ENCODE results near the gene TSHZ1. TPM values are rescaled to one million over a fixed set of nuclear protein-coding genes. Genes with fewer than 3 reads are reported as not detected.

The TSHZ1 gene
- total and polyA plus RNA-seq, 2 experiments from 2014 or later, result 0.23 to 0.38 TPM

DNA sequence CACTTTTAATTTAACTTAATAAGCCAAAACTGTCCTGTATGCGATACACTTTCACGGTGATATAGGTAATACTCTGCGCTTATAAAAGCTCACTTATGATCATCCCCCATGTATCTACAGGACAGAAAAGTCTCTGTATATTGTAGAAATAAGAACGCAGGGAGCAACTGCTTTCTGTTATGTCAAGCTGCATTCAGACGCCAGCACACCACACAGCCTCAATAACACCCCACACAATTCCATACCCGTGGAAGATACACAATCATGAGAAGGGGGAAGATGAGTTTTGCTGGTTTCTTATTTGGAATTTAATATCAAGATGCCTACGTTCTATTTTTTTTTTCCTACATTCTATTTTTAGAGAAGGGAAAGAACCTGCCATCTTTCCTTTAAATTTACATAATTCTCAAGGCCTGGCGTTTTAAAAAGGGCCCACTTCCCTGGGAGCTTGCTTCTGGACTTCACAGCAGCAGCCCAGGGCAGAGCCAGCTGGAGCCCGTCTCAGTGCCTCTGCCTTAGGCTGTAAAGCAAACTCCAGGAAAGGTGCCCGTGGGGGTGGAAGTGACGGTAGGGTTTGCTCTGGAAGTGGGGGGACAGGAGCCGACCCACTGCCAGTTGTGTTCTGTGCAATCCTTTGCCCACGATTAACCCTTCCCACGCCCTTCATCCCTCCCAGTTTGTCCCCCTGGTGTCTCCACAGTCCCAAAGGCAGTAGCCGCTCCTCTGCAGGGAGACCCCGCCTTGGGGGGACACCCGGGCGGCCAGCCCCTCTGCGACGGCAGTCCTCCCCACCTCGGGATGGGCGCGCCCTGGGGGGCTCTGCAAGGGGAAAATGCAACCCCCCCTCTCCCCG lies 7.0 kb upstream of the TSHZ1 start:
- no peaks in the 10 kb centered on the region for H3K9me3 Mint-ChIP-seq
- Histone ChIP-seq H3K4me1 (ENCODE audit: insufficient read depth) (peaks cover 32% of the 10 kb centered on the region), H3K4me2 (peak overlapping the region; percentile 98), H3K9me2 (ENCODE audit: insufficient read depth) (no peaks in the 10 kb centered on the region), H4K20me1 (replicated peaks; ENCODE audit: insufficient read depth) (peaks cover 19% of the 10 kb centered on the region), H3F3A (replicated peaks; ENCODE audit: low read depth) (peaks cover 5% of the 10 kb centered on the region; the same call in 1 of the 2 replicates), H3K27ac (ENCODE audit: low read depth) (no peak overlapping the region), H3K36me3 (ENCODE audit: insufficient read depth) (no peaks in the 10 kb centered on the region), H2AFZ (peak overlapping the region; percentile 89; the same call in 1 of the 2 replicates), H3K4me3 (peak overlapping the region; percentile 83), H3K27me3 (ENCODE audit: insufficient read depth) (peaks cover 74% of the 10 kb centered on the region), H3K79me2 (replicated peaks; ENCODE audit: insufficient read depth) (no peaks in the 10 kb centered on the region)
- no peaks in the 10 kb centered on the region for H3K36me3 Mint-ChIP-seq (ENCODE audit: low read depth)
- no peak for DNase-seq (ENCODE audit: low spot score)
- H3K4me1 Mint-ChIP-seq, result peaks cover 40% of the 10 kb centered on the region
- peaks cover 63% of the 10 kb centered on the region for H3K27me3 Mint-ChIP-seq (ENCODE audit: insufficient read depth, low read depth, poor library complexity)
- TF ChIP-seq JUNB (IDR thresholded peaks at IDR 0.05; ENCODE audit: unreplicated experiment), result no peak
- peak; percentile 21 for TF ChIP-seq EZH2 (IDR thresholded peaks at IDR 0.05; ENCODE audit: low read depth, unreplicated experiment)
- ATAC-seq, result peak; percentile 28
- peak overlapping the region; percentile 56 for H3K4me3 Mint-ChIP-seq
- H3K27ac Mint-ChIP-seq, result no peak overlapping the region

DNA sequence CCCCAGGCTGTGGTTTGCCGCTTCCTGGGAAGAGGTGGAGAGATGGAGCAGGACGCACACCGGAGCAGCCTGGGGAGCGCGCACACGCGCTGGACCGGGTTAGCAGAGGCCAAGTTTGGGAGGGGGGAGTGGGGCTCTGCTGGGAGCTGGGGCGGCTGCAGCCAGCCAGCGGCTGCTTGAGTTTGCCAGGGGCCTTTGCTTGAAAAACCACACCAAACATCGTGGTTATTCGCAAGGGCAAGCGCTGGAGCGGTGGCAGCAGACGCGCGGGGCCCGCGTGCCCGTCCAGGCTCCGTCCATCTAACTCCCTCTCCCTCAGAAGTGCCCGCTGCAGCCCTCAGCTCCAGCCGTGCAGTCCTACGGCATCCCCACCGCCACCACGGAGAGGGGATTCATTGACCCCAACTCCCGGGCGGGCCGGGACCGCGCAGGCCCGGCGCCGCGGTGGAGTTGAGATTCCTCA lies 6.3 kb upstream of the TSHZ1 start:
- no peak overlapping the region for H3K27ac Mint-ChIP-seq
- TF ChIP-seq EZH2 (IDR thresholded peaks at IDR 0.05; ENCODE audit: low read depth, unreplicated experiment), result peak; percentile 41
- TF ChIP-seq, protein P1, sequence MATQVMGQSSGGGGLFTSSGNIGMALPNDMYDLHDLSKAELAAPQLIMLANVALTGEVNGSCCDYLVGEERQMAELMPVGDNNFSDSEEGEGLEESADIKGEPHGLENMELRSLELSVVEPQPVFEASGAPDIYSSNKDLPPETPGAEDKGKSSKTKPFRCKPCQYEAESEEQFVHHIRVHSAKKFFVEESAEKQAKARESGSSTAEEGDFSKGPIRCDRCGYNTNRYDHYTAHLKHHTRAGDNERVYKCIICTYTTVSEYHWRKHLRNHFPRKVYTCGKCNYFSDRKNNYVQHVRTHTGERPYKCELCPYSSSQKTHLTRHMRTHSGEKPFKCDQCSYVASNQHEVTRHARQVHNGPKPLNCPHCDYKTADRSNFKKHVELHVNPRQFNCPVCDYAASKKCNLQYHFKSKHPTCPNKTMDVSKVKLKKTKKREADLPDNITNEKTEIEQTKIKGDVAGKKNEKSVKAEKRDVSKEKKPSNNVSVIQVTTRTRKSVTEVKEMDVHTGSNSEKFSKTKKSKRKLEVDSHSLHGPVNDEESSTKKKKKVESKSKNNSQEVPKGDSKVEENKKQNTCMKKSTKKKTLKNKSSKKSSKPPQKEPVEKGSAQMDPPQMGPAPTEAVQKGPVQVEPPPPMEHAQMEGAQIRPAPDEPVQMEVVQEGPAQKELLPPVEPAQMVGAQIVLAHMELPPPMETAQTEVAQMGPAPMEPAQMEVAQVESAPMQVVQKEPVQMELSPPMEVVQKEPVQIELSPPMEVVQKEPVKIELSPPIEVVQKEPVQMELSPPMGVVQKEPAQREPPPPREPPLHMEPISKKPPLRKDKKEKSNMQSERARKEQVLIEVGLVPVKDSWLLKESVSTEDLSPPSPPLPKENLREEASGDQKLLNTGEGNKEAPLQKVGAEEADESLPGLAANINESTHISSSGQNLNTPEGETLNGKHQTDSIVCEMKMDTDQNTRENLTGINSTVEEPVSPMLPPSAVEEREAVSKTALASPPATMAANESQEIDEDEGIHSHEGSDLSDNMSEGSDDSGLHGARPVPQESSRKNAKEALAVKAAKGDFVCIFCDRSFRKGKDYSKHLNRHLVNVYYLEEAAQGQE (IDR thresholded peaks at IDR 0.05; ENCODE audit: unreplicated experiment), result no peak
- Histone ChIP-seq H3K9me2 (ENCODE audit: insufficient read depth) (no peaks in the 10 kb centered on the region), H3K36me3 (ENCODE audit: insufficient read depth) (no peaks in the 10 kb centered on the region), H2AFZ (peak overlapping the region; percentile 89; the same call in 1 of the 2 replicates), H3F3A (replicated peaks; ENCODE audit: low read depth) (peaks cover 5% of the 10 kb centered on the region; the same call in 1 of the 2 replicates), H3K27me3 (ENCODE audit: insufficient read depth) (peaks cover 75% of the 10 kb centered on the region), H4K20me1 (replicated peaks; ENCODE audit: insufficient read depth) (peaks cover 19% of the 10 kb centered on the region), H3K79me2 (replicated peaks; ENCODE audit: insufficient read depth) (no peaks in the 10 kb centered on the region), H3K4me2 (peak overlapping the region; percentile 98), H3K4me1 (ENCODE audit: insufficient read depth) (peaks cover 32% of the 10 kb centered on the region), H3K27ac (ENCODE audit: low read depth) (no peak overlapping the region), H3K4me3 (peak overlapping the region; percentile 83)
- H3K9me3 Mint-ChIP-seq, result no peaks in the 10 kb centered on the region
- peak overlapping the region; percentile 56 for H3K4me3 Mint-ChIP-seq
- ATAC-seq, result peak; percentile 59
- no peaks in the 10 kb centered on the region for H3K36me3 Mint-ChIP-seq (ENCODE audit: low read depth)
- H3K27me3 Mint-ChIP-seq (ENCODE audit: insufficient read depth, low read depth, poor library complexity), result peaks cover 63% of the 10 kb centered on the region
- peak; percentile 68 for DNase-seq (ENCODE audit: low spot score)
- H3K4me1 Mint-ChIP-seq, result peaks cover 40% of the 10 kb centered on the region

Measured in GM23338 (cell line).